ENCODE data around the gene CDKN2AIPNL.

GRCh38 chr5:134380346-134380745 lies 31.3 kb downstream of the CDKN2AIPNL start:
- TF ChIP-seq EZH2 (IDR thresholded peaks at IDR 0.05; ENCODE audit: borderline replicate concordance, low read depth, low read length, poor library complexity, severe bottlenecking), result no peak
- TF ChIP-seq CTCF (conservative IDR thresholded peaks at IDR 0.05; ENCODE audit: low read depth, low read length), result no peak

All from A673 (cell line).